GM12892 (cell line): ENCODE data around the gene SCUBE3.

Source experiments
- POLR2A ChIP-seq: IDR thresholded peaks from 2 replicates; pipeline ENCODE4 v1.6.1; 2011; ENCODE audit warnings: low read depth, low read length, control low read depth
- POLR2AphosphoS5 ChIP-seq: IDR thresholded peaks from 2 replicates; pipeline ENCODE4 v1.6.1; 2011; ENCODE audit warnings: low read depth, low read length, control low read depth
- TAF1 ChIP-seq: IDR thresholded peaks from 2 replicates; pipeline ENCODE4 v1.6.1; 2011; ENCODE audit warnings: low read depth, mild to moderate bottlenecking, control low read depth, low read length, borderline replicate concordance

- TF ChIP-seq POLR2A (no peak), POLR2AphosphoS5 (no peak), TAF1 (no peak)
Measured at GRCh38 chr6:35230950-35231349, 17.2 kb downstream of the SCUBE3 start.
